H1 (cell line): ENCODE results near the gene MMP15.

ENCODE experiments used
- EP300 ChIP-seq, 2 experiments: IDR thresholded peaks; 1 replicate in 1 of 2; 2 replicates in 1 of 2; pipeline ENCODE4 v1.6.1; 2011 to 2012; ENCODE audit warnings: low read depth in 2 of 2, low read length in 2 of 2, mild to moderate bottlenecking in 2 of 2, borderline replicate concordance in 1 of 2, inconsistent platforms in 1 of 2, moderate library complexity in 1 of 2
- EZH2 ChIP-seq: fragments of 200-600 bp; sonication (generic); IDR thresholded peaks from 2 replicates; pipeline ENCODE4 v1.7.1; 2012; ENCODE audit warnings: low read depth, mild to moderate bottlenecking, moderate library complexity, low read length, inconsistent platforms; ENCODE audit not compliant: severe bottlenecking
- KDM1A ChIP-seq: fragments of 200-600, 300-600 bp; sonication (generic); IDR thresholded peaks from 2 replicates; pipeline ENCODE4 v1.7.1; 2016; ENCODE audit warnings: mild to moderate bottlenecking, low read length, borderline replicate concordance
- TF ChIP-seq, protein P1 (sequence below), 3 experiments: IDR thresholded peaks; 1 replicate in 2 of 3; 2 replicates in 1 of 3; pipeline versions ENCODE4 v1.5.1 to v1.6.1; 2011; ENCODE audit warnings: low read length in 3 of 3, mild to moderate bottlenecking in 3 of 3, inconsistent platforms in 2 of 3, low read depth in 1 of 3, moderate library complexity in 1 of 3; ENCODE audit not compliant: insufficient read depth in 1 of 3; ENCODE audit errors: control extremely low read depth in 1 of 3

DNA sequence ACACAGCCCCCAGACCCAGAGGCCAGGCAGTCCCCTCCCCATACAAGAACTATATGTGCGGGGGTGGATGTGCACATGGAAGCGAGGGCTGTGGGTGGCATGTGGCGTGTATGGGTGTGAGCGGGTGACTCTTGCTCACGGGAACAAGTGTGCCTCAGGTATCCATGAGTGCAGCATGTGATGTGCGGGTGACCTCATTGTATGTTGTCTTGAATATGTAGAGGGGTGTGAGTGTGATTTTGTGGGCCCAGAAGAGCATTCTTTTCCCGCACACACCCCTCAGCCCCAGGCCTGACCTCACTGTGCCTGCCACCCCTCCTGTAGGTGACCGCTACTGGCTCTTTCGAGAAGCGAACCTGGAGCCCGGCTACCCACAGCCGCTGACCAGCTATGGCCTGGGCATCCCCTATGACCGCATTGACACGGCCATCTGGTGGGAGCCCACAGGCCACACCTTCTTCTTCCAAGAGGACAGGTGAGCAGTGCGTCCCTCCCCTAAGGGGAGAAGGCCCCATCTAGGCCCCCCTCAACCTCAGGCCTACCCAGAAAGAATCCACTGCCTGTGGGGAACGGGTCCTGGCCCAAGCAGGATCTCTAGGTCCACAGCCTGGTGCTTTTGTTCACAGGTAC is 17.4 kb downstream of the MMP15 start:
- TF ChIP-seq, protein P1, sequence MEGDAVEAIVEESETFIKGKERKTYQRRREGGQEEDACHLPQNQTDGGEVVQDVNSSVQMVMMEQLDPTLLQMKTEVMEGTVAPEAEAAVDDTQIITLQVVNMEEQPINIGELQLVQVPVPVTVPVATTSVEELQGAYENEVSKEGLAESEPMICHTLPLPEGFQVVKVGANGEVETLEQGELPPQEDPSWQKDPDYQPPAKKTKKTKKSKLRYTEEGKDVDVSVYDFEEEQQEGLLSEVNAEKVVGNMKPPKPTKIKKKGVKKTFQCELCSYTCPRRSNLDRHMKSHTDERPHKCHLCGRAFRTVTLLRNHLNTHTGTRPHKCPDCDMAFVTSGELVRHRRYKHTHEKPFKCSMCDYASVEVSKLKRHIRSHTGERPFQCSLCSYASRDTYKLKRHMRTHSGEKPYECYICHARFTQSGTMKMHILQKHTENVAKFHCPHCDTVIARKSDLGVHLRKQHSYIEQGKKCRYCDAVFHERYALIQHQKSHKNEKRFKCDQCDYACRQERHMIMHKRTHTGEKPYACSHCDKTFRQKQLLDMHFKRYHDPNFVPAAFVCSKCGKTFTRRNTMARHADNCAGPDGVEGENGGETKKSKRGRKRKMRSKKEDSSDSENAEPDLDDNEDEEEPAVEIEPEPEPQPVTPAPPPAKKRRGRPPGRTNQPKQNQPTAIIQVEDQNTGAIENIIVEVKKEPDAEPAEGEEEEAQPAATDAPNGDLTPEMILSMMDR (IDR thresholded peaks at IDR 0.05; ENCODE audit: control extremely low read depth in 1 of 3, insufficient read depth in 1 of 3, low read depth in 1 of 3, low read length in 3 of 3), result no peak
- TF ChIP-seq EZH2, result no peak
- TF ChIP-seq KDM1A, result no peak
- no peak for TF ChIP-seq EP300 (IDR thresholded peaks at IDR 0.05; ENCODE audit: borderline replicate concordance in 1 of 2, low read depth in 2 of 2, low read length in 2 of 2)
